Measurements from ENCODE around the gene AMT.
A peak's percentile ranks its signal among the peaks of the same experiment; 100 is the strongest.

Gene AMT, protein sequence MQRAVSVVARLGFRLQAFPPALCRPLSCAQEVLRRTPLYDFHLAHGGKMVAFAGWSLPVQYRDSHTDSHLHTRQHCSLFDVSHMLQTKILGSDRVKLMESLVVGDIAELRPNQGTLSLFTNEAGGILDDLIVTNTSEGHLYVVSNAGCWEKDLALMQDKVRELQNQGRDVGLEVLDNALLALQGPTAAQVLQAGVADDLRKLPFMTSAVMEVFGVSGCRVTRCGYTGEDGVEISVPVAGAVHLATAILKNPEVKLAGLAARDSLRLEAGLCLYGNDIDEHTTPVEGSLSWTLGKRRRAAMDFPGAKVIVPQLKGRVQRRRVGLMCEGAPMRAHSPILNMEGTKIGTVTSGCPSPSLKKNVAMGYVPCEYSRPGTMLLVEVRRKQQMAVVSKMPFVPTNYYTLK

DNA sequence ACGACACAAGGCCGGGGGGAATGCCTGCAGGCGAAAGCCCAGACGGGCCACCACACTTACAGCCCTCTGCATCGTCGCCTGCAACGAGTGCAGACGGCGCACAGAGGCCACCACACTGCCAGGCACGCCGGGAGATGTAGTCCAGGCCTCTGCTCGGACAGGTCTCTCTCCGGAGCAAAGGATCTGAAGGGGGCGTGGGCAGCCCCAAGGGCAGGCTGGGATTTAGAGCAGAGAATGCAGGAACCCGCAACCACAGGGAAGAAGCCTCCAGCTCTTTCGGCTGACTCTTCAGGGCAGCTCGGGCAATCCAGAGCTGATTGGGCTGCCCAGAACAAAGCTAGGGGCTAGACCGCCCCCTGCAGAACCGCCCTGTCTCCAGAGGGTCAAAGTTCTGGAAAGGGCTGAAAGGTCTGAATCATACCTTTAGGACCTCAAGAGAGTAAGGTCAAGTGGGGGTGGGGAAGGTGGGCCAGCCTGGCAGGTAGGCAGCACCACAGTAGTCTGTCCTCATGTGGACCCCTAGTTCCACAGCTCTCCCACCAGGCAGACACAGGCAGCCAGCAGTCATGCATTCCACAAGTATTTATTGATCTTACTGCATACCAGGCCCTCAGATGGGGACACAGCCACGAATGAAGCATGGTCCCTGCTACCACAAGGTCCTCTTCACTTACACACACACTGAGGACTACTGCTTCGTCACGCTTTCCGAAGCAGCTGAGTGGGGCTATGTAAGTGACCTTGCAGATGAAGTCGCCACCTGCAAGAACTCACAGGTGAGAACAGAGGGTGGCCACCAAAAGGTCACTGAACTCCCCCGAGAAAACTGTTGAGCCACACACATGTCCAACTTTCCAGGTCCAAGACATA lies at the start of gene AMT:
Gene AMT (minus strand): TSS at position 95 of the 870 bp plus-strand sequence. CDS start 23 bp downstream, at position 72.
- peak in 1 of 2 donors; percentile 25 for DNase-seq

DNA sequence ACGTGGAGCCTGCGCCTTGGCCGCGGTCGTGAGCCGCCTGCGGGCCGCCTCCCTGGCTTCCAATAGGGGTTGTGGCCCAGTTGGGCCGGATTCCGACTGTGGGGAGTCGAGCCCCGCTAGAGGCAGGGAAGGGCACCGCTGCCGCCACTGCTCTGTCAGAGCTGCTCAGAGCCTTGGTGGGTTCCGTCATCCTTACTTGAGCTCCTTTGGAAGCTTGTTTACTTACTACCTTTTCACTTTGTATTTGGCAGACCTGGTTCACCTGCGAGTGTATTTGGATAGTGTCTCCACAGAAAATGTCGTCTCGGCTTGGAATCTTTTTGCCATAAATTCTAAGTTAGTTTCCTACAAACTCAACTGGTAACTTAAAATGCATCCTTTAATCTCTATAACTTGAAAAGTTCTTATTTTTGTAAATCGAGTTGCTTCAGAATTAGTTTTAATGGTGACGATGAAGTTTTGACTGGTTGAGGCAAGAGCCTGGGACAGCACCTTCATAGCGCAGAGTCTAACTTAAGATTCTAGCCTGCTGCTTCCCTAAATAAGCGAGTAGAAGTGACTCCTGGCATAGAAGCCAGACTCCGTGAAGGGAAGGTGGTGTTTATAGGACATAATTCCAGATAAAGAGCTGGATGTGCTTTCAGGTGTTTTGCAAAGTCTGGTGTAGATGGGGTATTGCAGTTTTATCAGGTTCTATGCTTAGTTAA lies 48.6 kb upstream of the AMT start:
- DNase-seq = peak; percentile 38 to 51

DNA sequence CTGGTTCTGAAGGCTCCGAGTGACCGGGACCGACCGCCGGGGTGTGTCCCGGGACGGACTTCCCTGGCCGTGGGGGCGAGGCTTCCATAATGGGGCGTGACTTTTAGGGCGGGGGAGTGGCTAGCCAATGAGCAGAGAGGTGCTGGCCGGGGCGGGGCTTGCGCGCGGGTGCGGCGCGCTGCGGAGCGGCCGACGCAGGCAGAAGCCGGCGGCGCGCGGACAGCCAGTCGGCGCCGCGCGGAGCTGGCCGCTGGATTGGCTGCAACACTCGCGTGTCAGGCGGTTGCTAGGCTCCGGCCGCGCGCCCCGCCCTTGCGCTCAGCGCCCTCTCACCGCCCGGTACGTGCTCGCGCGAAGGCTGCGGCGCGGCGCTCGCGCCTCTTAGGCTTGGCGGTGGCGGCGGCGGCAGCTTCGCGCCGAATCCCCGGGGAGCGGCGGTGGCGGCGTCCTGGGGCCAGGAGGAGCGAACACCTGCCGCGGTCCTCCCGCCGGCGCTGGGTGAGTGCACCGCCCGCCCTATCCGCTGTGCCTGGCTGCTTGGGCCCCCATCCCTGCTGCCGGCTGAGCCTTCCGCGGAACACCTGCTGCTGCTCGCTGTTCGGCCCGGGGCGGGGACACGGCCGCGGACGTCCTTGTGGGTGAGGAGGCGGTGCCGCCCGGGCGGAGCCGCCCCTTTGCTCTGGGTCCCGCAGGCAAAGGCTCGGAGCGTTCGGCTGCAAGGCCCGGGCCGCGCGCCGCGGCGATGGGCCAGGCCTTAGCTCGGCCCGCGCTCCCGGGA lies 47.9 kb upstream of the AMT start, which contains the start of gene DAG1:
Gene DAG1 (plus strand): TSS at position 332 of the 778 bp plus-strand sequence. CDS start 40,268 bp downstream, outside the sequence.
- DNase-seq = peak; percentile 95 to 99

- DNase-seq = no peak
Observed at GRCh38 chr3:49469037-49469935, 47.0 kb upstream of the AMT start.

DNA sequence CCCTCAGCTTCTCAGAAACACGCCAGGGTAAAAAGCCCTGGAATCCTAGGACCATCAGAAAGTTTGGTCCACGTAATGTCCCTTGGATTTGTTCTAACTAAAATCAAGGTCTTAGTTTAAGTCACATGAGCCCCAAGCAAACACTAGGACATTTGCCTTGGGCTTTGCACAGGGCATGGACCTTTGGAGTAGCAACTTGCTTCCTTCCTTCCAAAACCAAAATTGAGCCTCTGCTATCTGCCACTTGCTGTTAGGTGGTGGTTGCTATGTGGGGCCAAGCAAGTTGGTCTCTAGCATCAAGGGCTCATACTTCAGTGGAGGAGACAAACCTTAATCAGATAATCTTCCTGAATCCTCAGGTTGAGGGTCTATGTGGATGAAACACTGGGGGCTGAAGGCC lies 43.8 kb upstream of the AMT start:
- DNase-seq = no peak

- peak; percentile 40 to 60 for DNase-seq
Observed at GRCh38 chr3:49465270-49466034, 43.2 kb upstream of the AMT start.

- no peak for DNase-seq
Observed at GRCh38 chr3:49462222-49462621, 39.9 kb upstream of the AMT start.

GRCh38 chr3:49461443-49462171 lies 39.3 kb upstream of the AMT start:
- no peak for DNase-seq

DNA sequence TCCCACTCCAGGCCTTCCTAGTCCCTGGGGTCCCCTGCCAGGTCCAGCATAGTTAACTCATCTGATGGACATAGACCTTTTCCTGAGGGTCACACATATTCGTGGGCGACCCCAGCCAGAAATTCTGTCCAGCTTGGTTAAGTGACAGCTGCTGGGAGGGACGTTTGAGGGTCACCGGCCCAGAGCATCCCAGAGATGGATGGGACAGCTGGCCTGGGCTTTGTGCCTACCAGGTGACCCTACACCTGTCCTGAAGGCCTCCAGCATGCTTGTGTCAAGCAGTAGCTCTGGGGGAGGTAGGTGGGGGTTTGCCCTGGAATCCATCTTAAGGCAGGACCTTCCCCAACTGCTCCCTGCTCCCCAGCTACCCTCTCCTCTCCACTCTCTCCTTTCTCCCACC lies 38.7 kb upstream of the AMT start:
- no peak for DNase-seq

- no peak for DNase-seq
Observed at GRCh38 chr3:49460188-49460890, 38.1 kb upstream of the AMT start.

DNA sequence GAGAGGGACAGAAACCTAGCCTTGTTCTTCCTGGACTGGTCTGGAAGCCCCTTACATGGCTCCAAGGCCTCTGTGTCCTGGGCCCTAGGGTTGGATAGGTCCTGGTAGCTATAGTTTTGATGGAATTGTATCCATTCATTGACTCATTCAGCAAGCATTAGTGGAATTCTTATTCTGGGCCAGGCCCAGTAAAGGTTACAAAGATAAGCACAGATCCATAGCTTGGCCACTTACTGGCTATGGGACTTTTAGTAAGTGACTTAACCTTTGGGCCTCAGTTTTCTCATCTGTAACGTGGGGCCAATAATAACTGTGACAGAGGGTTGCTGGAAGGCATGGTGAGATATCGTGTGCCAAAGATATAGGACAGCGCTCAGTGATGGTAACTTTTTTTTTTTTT lies 34.2 kb upstream of the AMT start:
- no peak for DNase-seq

GRCh38 chr3:49454898-49455681 lies 32.8 kb upstream of the AMT start:
- DNase-seq = no peak

- no peak for DNase-seq
Observed at GRCh38 chr3:49454458-49454857, 32.2 kb upstream of the AMT start.

- no peak for DNase-seq
Observed at GRCh38 chr3:49453621-49454020, 31.3 kb upstream of the AMT start.

DNA sequence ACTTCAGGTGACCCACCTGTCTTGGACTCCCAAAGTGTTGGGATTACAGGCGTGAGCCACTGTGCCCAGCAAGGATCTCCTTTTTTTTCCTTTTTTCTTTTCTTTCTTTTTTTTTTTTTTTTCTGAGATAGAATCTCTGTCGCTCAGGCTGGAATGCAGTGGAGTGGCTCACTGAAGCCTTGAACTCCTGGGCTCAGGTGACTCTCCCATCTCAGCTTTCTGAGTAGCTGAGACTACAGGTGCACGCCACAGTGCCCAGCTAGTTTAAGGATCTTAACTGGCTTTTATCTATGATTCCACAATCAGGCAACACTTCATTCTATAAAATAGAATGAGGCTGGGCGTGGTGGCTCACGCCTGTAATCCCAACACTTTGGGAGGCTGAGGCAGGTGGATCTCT lies 23.1 kb upstream of the AMT start:
- no peak for DNase-seq

DNA sequence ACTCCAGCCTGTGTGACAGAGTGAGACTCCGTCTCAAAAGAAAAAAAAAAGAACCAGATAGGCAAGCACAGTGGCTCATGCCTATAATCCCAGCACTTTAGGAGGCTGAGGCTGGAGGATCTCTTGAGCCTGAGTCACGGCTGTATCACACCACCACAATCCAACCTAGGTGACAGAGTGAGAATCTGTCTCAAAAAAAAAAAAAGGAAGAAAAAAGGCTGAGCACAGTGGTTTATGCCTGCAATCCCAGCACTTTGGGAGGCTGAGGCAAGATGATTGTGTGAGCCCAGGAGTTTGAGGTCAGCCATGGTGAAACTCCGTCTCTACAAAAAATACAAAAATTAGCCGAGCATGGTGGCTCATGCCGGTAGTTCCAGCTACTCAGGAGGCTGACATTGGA lies 12.5 kb upstream of the AMT start:
- DNase-seq = no peak

DNA sequence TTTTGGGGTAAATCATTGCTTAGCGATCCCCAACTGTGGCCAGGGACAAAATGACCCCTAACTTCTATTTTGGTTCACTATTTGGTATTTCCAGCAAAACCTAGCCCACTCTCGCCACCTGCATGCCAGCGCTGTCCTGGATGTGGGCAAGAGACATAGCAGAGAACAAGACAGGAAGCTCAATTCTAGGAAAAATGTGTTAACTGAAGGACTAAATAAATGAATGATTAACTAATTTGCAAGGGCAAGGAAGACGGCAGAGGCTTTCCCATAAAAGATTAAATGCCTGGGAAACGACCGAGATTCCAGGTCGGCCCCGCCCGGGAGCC lies 6.4 kb upstream of the AMT start:
- DNase-seq = no peak

DNA sequence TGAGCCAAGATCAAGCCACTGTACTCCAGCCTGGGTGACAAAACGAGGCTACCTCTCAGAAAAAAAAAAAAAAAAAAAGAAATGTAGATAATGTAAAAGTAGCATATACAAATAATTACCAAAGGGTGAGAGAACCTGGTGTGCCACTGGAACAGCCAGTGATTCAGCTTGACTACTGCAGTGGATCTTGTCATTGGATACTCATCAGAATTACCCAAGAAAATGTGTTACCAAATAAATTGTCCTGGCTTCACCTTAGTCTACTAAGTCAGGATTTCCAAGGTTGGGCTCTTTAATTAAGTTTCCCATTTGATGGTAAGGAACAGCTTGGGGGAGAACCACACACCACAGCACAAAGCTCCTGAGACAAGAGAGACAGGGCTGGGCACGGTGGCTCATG lies 5.3 kb upstream of the AMT start:
- peak in 1 of 2 donors; percentile 37 for DNase-seq
